Fibroblast of lung (primary cell): Measurements from ENCODE around the gene IKZF2.

ENCODE experiments used
- CTCF ChIP-seq, 2 donors: IDR thresholded peaks in 1 of 2; conservative IDR thresholded peaks in 1 of 2; 1 replicate in 1 of 2; 2 replicates in 1 of 2; pipeline ENCODE4 v1.5.1; 2011 to 2012; ENCODE audit warnings: low read length in 2 of 2, control low read depth in 1 of 2, inconsistent platforms in 1 of 2, low read depth in 1 of 2, mild to moderate bottlenecking in 1 of 2
- EZH2 ChIP-seq: IDR thresholded peaks from 2 replicates; pipeline ENCODE4 v1.5.1; 2012; ENCODE audit warnings: low read length, control low read depth, mild to moderate bottlenecking; ENCODE audit errors: missing control alignments

- TF ChIP-seq CTCF (conservative IDR thresholded peaks at IDR 0.05 in 1 of 2, IDR thresholded peaks at IDR 0.05 in 1 of 2; ENCODE audit: low read depth in 1 of 2, low read length in 2 of 2), result no peak
- TF ChIP-seq EZH2, result no peak
These were observed 134.4 kb downstream of the IKZF2 start for GRCh38 chr2:213016984-213017351.
